A673 (cell line): ENCODE results near the gene SIRT6.

Experiments
- EZH2 ChIP-seq: fragments of 200-600 bp; sonication (generic); IDR thresholded peaks from 2 replicates; pipeline ENCODE4 v1.6.1; 2017; ENCODE audit warnings: borderline replicate concordance, low read depth, mild to moderate bottlenecking, mixed read lengths, antibody characterized with exemption, low read length; ENCODE audit not compliant: poor library complexity, severe bottlenecking
- TF ChIP-seq, protein P1 (sequence below): fragments of 300-800, 200-600 bp; sonication (generic); conservative IDR thresholded peaks from 2 replicates; pipeline ENCODE4 v1.5.1; 2017; ENCODE audit warnings: low read depth, mild to moderate bottlenecking, antibody characterized with exemption, low read length, moderate library complexity, mixed read lengths

- TF ChIP-seq, protein P1, sequence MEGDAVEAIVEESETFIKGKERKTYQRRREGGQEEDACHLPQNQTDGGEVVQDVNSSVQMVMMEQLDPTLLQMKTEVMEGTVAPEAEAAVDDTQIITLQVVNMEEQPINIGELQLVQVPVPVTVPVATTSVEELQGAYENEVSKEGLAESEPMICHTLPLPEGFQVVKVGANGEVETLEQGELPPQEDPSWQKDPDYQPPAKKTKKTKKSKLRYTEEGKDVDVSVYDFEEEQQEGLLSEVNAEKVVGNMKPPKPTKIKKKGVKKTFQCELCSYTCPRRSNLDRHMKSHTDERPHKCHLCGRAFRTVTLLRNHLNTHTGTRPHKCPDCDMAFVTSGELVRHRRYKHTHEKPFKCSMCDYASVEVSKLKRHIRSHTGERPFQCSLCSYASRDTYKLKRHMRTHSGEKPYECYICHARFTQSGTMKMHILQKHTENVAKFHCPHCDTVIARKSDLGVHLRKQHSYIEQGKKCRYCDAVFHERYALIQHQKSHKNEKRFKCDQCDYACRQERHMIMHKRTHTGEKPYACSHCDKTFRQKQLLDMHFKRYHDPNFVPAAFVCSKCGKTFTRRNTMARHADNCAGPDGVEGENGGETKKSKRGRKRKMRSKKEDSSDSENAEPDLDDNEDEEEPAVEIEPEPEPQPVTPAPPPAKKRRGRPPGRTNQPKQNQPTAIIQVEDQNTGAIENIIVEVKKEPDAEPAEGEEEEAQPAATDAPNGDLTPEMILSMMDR: no peak
- TF ChIP-seq EZH2: no peak
These were observed 37.6 kb downstream of the SIRT6 start for GRCh38 chr19:4144666-4145249.
